ENCODE measurements around the gene FNDC8. TPM values are rescaled to one million over a fixed set of nuclear protein-coding genes. Genes with fewer than 3 reads are reported as not detected.
"Not testable (repeated sequence)": the region's sequence is repeated elsewhere in the genome, so short reads cannot be mapped to it uniquely, and the experiment has no call there.

The FNDC8 gene
- polyA plus RNA-seq, 12 donors = 0.13 to 0.32 TPM; not detected in 10

- DNase-seq = no peak
Measured at GRCh38 chr17:35169835-35170363, 48.5 kb downstream of the FNDC8 start.

GRCh38 chr17:35170968-35171771 is 49.8 kb downstream of the FNDC8 start:
- DNase-seq = no peak

- no peak for DNase-seq
Measured at GRCh38 chr17:35171834-35172233, 50.4 kb downstream of the FNDC8 start.

- DNase-seq = not testable (repeated sequence)
Measured at GRCh38 chr17:35172321-35172720, 50.9 kb downstream of the FNDC8 start.

- no peak for DNase-seq
Measured at GRCh38 chr17:35174835-35175334, 53.5 kb downstream of the FNDC8 start.

GRCh38 chr17:35175638-35176415 is 54.4 kb downstream of the FNDC8 start:
- DNase-seq = no peak

GRCh38 chr17:35176897-35177296 is 55.5 kb downstream of the FNDC8 start:
- DNase-seq = no peak

- DNase-seq = not testable (repeated sequence)
Measured at GRCh38 chr17:35179379-35179778, 58.0 kb downstream of the FNDC8 start.

Other genes with a start within 250 kb of the FNDC8 start
- gene CCT6B, start 160.2 kb upstream of the FNDC8 start, polyA plus RNA-seq (ENCODE audit: insufficient read length in 12 of 12) = 1 to 10 TPM in 10 of 12 donors, not detected in 2; 1.3 to 3.8 (median 2.3) TPM
- gene ZNF830, start 160.1 kb upstream of the FNDC8 start, polyA plus RNA-seq (ENCODE audit: insufficient read length in 12 of 12) = 10 to 100 TPM in 9 of 12 donors, 1 to 10 TPM in 2, not detected in 1; 7.9 to 17.2 (median 13.0) TPM
- 10 to 100 TPM in 11 of 12 donors, not detected in 1; 18.3 to 30.6 (median 22.8) TPM for gene LIG3, start 141.1 kb upstream of the FNDC8 start, polyA plus RNA-seq (ENCODE audit: insufficient read length in 12 of 12)
- gene RFFL, start 57.9 kb upstream of the FNDC8 start, polyA plus RNA-seq (ENCODE audit: insufficient read length in 12 of 12) = 10 to 100 TPM in 4 of 12 donors, 1 to 10 TPM in 7, not detected in 1; 7.5 to 22.6 (median 9.8) TPM
- gene RAD51D, start 1.8 kb upstream of the FNDC8 start, polyA plus RNA-seq (ENCODE audit: insufficient read length in 12 of 12) = 1 to 10 TPM in 11 of 12 donors, not detected in 1; 4.9 to 9.6 (median 6.0) TPM
- 10 to 100 TPM in 10 of 12 donors, 1 to 10 TPM in 1, not detected in 1; 9.4 to 17.3 (median 12.9) TPM for gene NLE1, start 20.7 kb downstream of the FNDC8 start, polyA plus RNA-seq (ENCODE audit: insufficient read length in 12 of 12)
- 100 to 1,000 TPM in 9 of 12 donors, 10 to 100 TPM in 2, not detected in 1; 62.4 to 250 (median 193) TPM for gene UNC45B, start 26.2 kb downstream of the FNDC8 start, polyA plus RNA-seq (ENCODE audit: insufficient read length in 12 of 12)
- under 1 TPM in 9 of 12 donors, not detected in 3; 0.08 to 0.89 (median 0.47) TPM for gene SLC35G3, start 72.8 kb downstream of the FNDC8 start, polyA plus RNA-seq (ENCODE audit: insufficient read length in 12 of 12)
- 10 to 100 TPM in 1 of 12 donors, 1 to 10 TPM in 10, not detected in 1; 5.4 to 10.9 (median 6.2) TPM for gene SLFN5, start 121.5 kb downstream of the FNDC8 start, polyA plus RNA-seq (ENCODE audit: insufficient read length in 12 of 12)

Data from muscle of arm (tissue), 12 donors.